HG03103 (cell line): Measurements from ENCODE around the gene KIF1A.

Source experiments
- ATAC-seq: cut with Tn5 transposase; IDR thresholded peaks from one replicate; pipeline ENCODE4 v1.9.1; 2021; ENCODE audit warnings: low read depth; ENCODE audit not compliant: unreplicated experiment

Gene KIF1A, protein sequence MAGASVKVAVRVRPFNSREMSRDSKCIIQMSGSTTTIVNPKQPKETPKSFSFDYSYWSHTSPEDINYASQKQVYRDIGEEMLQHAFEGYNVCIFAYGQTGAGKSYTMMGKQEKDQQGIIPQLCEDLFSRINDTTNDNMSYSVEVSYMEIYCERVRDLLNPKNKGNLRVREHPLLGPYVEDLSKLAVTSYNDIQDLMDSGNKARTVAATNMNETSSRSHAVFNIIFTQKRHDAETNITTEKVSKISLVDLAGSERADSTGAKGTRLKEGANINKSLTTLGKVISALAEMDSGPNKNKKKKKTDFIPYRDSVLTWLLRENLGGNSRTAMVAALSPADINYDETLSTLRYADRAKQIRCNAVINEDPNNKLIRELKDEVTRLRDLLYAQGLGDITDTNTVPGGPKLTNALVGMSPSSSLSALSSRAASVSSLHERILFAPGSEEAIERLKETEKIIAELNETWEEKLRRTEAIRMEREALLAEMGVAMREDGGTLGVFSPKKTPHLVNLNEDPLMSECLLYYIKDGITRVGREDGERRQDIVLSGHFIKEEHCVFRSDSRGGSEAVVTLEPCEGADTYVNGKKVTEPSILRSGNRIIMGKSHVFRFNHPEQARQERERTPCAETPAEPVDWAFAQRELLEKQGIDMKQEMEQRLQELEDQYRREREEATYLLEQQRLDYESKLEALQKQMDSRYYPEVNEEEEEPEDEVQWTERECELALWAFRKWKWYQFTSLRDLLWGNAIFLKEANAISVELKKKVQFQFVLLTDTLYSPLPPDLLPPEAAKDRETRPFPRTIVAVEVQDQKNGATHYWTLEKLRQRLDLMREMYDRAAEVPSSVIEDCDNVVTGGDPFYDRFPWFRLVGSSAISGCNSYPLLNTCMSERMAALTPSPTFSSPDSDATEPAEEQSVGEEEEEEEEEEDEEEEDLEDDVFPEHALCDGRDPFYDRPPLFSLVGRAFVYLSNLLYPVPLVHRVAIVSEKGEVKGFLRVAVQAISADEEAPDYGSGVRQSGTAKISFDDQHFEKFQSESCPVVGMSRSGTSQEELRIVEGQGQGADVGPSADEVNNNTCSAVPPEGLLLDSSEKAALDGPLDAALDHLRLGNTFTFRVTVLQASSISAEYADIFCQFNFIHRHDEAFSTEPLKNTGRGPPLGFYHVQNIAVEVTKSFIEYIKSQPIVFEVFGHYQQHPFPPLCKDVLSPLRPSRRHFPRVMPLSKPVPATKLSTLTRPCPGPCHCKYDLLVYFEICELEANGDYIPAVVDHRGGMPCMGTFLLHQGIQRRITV (N-terminal part only)

GRCh38 chr2:240819858-240820606 lies at the start of gene KIF1A:
TSS of gene KIF1A (minus strand) at chr2:240820219. CDS start at chr2:240797752, 22,467 bp downstream.
- ATAC-seq: no peak

- no peak for ATAC-seq
These were observed 49.3 kb upstream of the KIF1A start for GRCh38 chr2:240869109-240869955.

GRCh38 chr2:240868286-240869108 lies 48.5 kb upstream of the KIF1A start, which contains the start of gene AGXT:
TSS of gene AGXT (plus strand) at chr2:240868824. CDS start at chr2:240868866, 42 bp downstream.
- no peak for ATAC-seq

DNA sequence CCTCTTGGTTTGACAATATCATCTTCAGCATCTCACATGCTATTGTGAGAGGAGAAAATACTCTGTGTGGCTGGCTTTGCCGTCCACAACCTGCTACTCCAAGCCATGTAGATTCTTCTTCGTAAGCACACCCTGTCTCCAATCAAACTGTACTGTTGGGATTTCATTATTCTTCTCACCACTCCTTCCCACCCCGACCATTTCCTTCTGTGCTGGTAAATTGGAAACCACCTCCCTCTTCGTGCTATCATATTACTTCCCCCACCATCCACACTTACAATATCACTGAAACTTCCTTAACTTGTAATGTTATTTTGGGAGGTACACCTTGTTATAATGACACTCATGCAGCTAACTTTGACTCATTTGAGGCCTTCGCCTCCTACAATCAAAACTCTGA lies 45.4 kb upstream of the KIF1A start:
- no peak for ATAC-seq

DNA sequence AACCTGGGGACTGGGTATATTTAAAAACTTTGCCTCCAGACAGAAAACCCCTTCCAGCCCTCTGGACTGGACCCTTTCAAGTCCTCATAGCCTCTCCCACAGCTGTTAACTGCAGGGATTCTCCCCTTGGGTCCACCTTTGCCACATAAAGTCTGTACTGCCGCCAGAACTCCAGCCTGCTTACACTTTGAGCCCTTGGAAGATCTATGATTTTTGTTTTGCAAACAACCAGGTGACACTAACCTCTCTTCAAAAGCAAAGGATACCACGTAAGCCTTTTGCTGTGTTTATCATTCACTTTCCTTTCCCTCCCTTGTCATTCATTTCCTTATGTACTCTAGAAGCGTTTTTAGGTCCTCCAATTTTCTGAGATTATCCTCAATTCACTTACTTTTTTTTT lies 44.5 kb upstream of the KIF1A start:
- ATAC-seq: no peak

DNA sequence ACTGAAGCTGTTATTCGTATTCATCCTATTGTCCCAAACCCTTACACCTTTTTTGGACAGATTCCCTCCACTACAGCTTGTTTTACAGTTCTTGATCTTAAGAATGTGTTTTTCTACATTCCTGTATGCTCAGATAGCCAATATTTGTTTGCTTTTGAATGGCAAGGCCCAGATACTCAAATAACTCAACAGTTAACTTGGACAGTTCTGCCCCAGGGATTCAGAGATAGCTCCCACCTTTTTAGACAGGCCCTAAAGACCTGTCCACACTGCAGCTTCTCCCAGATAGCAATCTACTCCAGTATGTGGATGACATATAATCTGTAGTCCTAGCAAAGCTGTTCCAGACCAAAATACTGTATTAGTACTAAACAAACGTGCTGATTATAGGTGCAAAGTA lies 41.5 kb upstream of the KIF1A start:
- ATAC-seq: no peak

DNA sequence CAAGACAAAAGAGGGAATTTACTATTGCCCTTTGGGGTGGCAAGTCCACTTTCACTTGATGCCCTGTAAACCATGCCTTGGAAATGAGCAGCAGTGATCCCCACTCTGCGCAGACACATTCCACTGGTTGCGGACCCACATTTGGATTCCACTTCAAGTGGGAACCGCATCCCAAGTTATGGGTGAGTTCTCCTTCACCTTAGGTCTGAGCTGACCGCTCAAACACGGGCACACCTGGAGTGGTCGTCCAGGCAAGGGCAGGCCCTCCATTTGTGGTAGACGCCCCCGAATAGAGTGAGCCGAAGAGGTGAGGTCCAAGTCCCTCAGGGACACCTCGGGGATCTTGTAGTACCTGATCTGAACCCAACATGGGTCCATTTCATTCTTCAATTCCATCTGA lies 38.9 kb upstream of the KIF1A start:
- no peak for ATAC-seq

DNA sequence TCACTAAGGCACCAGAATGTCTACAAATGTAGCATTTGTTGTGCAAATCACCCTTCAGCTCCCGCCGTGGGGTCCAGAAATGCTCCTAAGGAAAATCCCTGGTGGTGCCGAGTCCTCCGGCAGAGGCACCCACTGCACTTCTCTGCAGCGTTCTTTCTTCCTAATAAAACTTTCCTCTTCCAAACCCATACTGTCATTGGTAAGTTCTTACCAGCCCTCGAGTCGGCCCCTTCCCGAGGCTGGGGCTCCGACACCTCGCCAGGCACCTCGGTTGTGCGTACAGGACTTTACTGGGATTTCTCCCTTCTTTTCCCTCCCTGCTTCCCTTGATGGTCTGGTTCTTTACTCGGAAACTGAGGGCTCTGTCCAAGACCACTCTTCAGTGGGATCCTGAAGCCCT lies 38.3 kb upstream of the KIF1A start:
- no peak for ATAC-seq

DNA sequence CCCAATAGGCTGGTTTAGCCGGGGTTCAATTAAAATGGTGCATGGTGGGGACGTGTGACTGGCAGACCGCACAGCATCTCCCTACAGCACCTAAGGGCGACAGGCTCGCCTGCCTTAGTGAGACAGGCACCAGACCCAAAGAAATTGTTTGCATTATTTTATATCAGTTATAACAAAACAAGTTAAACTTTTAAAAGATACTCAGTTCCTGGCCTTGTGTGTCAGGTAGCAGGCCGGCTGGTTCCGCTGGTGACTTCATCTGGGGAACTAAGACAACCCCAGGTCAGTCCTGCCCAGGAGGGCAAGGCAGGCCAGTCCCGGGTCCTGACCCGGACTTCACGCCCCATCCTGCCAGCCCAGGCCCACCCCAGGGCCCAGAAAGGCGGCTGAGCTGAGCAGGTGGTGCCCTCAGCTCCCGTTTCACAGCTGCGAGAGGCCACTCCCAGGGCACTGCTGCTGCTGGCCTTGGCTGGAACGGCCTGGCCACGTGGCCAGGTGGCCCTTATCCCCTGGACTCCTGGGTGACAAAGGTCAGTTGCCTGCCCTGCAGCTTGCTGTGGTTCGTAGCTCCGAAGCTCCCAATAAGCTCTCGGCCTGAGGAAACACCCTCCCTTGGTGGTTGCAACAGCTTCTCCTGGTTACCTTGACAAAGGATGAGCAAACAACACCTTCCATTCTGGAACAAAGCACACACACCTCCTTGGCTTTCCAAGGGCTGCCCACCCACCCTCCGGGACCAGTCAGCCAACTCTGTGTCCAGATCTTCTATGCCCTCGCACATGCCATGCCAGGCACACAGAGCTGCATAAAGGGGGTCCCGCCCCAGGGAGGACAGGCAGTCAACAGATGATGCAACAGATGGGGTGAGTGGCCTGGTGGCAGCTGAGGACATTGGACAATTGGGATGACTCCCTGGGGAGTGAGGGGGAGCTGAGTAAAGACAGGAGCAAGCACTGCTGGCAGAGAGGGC lies 37.3 kb upstream of the KIF1A start:
- ATAC-seq: no peak

DNA sequence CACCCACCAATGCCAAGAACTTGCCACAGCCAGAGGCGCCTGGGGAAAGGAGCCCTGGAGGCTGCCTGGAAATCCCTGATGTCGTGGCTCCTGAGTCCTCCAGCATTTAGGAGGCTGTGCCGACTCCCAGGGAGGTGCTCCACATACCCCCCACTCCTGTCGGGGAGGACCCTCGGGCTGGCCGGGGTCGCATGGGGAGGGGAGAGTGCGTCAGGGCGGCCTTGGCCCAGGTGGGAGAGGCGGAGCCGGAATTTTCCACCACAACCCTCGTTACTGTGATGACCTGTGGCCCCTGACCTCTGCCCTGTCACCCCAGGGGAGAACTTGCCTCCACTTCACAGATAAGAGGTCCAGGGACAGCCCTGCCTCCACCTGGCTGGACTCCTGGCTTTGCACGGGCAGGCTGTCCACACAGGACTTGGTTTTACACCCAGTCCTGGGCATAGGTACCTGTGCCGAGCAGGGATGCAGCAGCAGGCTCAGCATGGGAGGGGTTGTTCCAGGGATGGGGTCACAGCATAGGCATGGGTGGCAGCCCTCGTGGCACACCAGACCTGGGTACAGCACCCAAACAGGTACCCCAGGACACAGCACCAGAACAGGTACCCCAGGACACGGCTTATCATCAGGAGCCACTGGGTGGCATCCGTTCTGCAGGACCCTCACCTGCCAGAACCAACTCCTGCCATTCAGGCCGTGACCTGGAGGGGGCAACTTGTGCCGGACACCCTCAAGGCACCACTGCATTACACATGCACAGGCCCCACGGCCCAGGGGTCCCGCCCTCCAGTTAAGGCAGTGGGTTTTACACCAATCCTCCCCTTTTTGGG lies 36.3 kb upstream of the KIF1A start:
- no peak for ATAC-seq

- ATAC-seq: no peak
These were observed 35.7 kb upstream of the KIF1A start for GRCh38 chr2:240855670-240856069.

DNA sequence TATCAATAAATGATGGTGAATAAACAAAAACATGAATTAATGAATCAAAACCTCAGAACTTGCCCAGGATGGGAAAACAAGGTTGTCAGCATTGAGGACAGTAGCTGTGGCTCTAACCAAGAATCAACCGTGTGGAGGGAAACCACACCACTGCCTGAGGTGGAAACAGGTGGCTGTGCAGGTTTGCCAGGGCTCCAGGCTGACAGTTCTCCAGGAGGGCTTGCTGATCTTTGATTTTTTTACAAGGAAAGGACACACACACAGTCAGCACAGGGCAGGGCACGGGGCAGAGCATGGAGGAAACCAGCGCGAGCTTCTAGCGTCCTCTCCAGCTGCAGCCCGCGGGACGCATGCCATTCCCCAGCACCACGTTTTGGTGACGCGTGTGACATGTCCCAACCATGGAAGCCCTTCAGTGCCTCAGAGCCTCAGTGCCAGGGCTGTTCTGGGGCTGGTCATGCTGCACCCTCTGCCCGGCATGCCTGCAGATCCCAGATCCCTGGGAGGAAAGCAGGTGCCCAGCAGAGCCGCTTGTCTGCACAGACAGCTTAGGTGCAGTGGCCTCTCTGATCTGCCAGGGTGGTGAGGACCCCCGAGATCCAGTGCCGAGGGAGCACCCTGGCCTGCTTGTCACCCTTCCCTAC lies 32.8 kb upstream of the KIF1A start:
- no peak for ATAC-seq

DNA sequence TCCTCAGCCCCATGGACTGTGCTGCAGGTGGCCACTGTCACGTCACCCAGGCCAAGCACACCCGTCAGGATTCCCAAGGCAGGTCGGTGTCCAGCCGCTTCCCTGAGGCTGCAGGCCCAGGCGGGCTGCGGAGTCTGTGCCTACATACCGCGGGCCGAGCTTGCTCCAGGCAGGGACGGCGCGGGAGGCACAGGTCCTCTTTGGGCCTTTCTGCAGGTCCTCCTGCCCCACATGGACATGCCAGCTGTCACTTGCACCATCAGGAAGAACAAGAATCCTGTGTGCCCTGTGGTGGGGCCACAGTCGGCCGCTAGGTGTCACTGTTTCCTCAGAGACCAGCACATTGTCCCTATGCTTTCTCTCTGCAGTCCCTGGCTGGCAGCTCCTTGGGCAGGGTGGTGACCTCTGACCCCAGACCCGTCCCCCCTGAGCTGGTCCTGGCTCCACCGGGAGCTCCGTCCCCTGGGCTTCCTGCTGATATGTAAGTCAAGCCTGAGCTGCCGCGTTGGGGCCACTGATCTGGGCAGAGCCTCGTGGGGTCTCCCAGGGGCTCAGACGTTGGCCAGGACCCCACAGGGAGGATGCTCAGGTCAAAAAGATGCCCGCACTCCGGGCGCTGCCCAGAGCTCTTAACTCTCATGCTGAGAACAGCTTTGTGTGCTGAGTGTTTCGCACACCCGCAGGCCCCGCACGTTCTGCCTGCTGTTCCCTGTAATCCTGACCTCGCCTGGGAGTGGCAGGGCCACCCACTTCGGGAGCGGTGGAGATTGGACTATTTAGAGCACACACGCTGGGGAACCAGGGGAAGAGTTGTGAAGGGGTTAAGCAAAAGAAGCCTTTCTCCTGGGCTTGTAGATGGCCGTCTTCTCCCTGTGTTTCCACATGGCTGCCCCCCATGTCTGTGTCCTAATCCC lies 31.3 kb upstream of the KIF1A start:
- ATAC-seq: no peak

GRCh38 chr2:240850756-240851077 lies 30.7 kb upstream of the KIF1A start:
- ATAC-seq: no peak

DNA sequence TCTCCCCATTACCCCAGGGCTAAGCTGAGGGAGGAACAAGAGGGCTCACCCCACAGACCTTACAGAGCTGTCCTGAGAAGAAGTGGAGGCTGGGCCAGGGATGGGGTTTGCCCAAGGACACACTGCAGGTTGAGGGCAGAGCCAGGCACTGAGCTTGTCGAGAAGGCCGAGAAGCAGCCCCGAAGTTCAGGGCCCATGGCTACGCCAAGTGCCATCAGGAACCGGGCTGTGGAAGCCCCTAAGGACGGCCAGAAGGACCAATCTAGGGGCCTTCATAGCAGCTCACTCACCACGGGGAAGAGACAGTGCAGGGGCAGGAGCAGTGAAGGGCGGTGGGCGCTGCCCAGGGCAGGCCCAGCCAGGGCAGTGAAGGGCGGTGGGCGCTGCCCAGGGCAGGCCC lies 30.0 kb upstream of the KIF1A start:
- ATAC-seq: no peak
